Measurements from ENCODE around the gene TMEM213. TPM values are rescaled to one million over a fixed set of nuclear protein-coding genes. Genes with fewer than 3 reads are reported as not detected.

The TMEM213 gene
- total RNA-seq, 1 experiment from 2014 or later: not detected

DNA sequence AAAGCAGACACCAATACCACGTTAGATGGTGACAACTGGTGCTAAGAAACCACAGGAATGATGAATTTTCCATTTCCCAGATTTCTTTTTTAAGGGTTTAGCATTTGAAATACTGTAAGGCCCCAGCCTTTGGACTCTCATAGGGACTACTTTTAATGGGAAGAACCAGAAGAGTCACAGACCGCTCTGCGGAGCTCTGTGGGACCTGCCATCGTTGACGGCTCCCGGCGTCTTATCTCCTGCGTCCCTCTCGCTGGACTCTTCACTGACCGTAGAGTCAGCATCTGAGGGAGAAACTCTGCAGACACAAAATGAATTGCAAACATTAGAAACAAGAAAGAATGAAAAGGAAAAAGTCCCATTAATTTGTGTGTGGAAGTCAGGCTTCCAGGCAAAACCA, 81.6 kb downstream of the TMEM213 start:
- Histone ChIP-seq H3K9me2 (ENCODE audit: insufficient read depth) (no peaks in the 10 kb centered on the region), H3K36me3 (ENCODE audit: control insufficient read depth in 1 of 2, insufficient read depth in 2 of 2, low read length in 2 of 2) (no peaks in the 10 kb centered on the region), H3K4me3 (replicated peaks in 1 of 2; ENCODE audit: low read depth in 1 of 2, low read length in 2 of 2) (no peak overlapping the region), H3K27me3 (ENCODE audit: insufficient read depth, low read length) (no peaks in the 10 kb centered on the region), H3K9ac (ENCODE audit: low read length) (no peak overlapping the region), H3K9me3 (ENCODE audit: control insufficient read depth in 1 of 2, insufficient read depth in 1 of 2, low read depth in 1 of 2, low read length in 2 of 2) (no peaks in the 10 kb centered on the region), H3K4me2 (ENCODE audit: low read length) (no peak overlapping the region), H3K79me2 (ENCODE audit: insufficient read depth, low read length) (no peaks in the 10 kb centered on the region), H3K27ac (ENCODE audit: low read depth, low read length) (no peak overlapping the region), H3K4me1 (ENCODE audit: control insufficient read depth in 1 of 2, insufficient read depth in 2 of 2, low read length in 2 of 2) (no peaks in the 10 kb centered on the region; a peak in 1 of 4 replicates), H2AFZ (ENCODE audit: low read depth, low read length, poor library complexity, severe bottlenecking) (no peak overlapping the region), H4K20me1 (ENCODE audit: insufficient read depth) (no peaks in the 10 kb centered on the region)
- no peak for TF ChIP-seq SIN3A (IDR thresholded peaks at IDR 0.05; ENCODE audit: low read depth)
- TF ChIP-seq YY1 (IDR thresholded peaks at IDR 0.05; ENCODE audit: extremely low read depth, insufficient replicate concordance, low read depth, low read length): no peak
- no peak for TF ChIP-seq EZH2 (IDR thresholded peaks at IDR 0.05)
- TF ChIP-seq, protein P1, sequence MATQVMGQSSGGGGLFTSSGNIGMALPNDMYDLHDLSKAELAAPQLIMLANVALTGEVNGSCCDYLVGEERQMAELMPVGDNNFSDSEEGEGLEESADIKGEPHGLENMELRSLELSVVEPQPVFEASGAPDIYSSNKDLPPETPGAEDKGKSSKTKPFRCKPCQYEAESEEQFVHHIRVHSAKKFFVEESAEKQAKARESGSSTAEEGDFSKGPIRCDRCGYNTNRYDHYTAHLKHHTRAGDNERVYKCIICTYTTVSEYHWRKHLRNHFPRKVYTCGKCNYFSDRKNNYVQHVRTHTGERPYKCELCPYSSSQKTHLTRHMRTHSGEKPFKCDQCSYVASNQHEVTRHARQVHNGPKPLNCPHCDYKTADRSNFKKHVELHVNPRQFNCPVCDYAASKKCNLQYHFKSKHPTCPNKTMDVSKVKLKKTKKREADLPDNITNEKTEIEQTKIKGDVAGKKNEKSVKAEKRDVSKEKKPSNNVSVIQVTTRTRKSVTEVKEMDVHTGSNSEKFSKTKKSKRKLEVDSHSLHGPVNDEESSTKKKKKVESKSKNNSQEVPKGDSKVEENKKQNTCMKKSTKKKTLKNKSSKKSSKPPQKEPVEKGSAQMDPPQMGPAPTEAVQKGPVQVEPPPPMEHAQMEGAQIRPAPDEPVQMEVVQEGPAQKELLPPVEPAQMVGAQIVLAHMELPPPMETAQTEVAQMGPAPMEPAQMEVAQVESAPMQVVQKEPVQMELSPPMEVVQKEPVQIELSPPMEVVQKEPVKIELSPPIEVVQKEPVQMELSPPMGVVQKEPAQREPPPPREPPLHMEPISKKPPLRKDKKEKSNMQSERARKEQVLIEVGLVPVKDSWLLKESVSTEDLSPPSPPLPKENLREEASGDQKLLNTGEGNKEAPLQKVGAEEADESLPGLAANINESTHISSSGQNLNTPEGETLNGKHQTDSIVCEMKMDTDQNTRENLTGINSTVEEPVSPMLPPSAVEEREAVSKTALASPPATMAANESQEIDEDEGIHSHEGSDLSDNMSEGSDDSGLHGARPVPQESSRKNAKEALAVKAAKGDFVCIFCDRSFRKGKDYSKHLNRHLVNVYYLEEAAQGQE (IDR thresholded peaks at IDR 0.05; ENCODE audit: low read depth): no peak
- TF ChIP-seq POLR2AphosphoS5 (IDR thresholded peaks at IDR 0.05; ENCODE audit: low read depth, low read length): no peak
- TF ChIP-seq CEBPB (IDR thresholded peaks at IDR 0.05; ENCODE audit: low read depth): no peak
- no peak for TF ChIP-seq ZNF274 (IDR thresholded peaks at IDR 0.05; ENCODE audit: low read depth, low read length)
- TF ChIP-seq CBX3 (IDR thresholded peaks at IDR 0.05; ENCODE audit: low read depth): no peak
- TF ChIP-seq POLR2A (IDR thresholded peaks at IDR 0.05; ENCODE audit: borderline replicate concordance, extremely low read depth, insufficient read depth, insufficient read length): no peak
- no peak for TF ChIP-seq EGR1 (IDR thresholded peaks at IDR 0.05; ENCODE audit: low read depth)
- TF ChIP-seq, protein P2, sequence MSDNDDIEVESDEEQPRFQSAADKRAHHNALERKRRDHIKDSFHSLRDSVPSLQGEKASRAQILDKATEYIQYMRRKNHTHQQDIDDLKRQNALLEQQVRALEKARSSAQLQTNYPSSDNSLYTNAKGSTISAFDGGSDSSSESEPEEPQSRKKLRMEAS (IDR thresholded peaks at IDR 0.05): no peak
- TF ChIP-seq RAD21 (IDR thresholded peaks at IDR 0.05; ENCODE audit: low read depth): no peak
- no peak for TF ChIP-seq SRF (IDR thresholded peaks at IDR 0.05; ENCODE audit: low read depth)
- TF ChIP-seq ELF1 (IDR thresholded peaks at IDR 0.05; ENCODE audit: borderline replicate concordance, low read depth): no peak
- TF ChIP-seq JUND (IDR thresholded peaks at IDR 0.05): no peak
- DNase-seq (ENCODE audit: low read depth, low spot score) (no peak), ATAC-seq (no peak)
- ChIA-PET RAD21 (ENCODE audit: low non-redundant PET in 1 of 2, low total read pairs in 2 of 2, uncharacterized antibody in 2 of 2, unreplicated experiment in 2 of 2) (no interaction called here), POLR2A (no interaction called here), CTCF (no interaction called here)
- intact Hi-C loops (cut with micrococcal nuclease): no loop called here
- no TSS peak for BruUV-seq (replicated peaks)
